AG09309 (cell line): Measurements from ENCODE around the gene RSAD1.

ENCODE experiments used
- DNase-seq: peaks from one replicate; pipeline ENCODE4 v3.0.0-alpha.2; 2010; ENCODE audit warnings: low read depth
- H3K4me3 ChIP-seq: 2 replicates; pipeline ENCODE4 v1.5.1; 2011; ENCODE audit warnings: mild to moderate bottlenecking, low read depth, low read length, moderate library complexity; ENCODE audit not compliant: control insufficient read depth
- TF ChIP-seq, protein P1 (sequence below): IDR thresholded peaks from 2 replicates; pipeline ENCODE4 v1.5.1; 2011; ENCODE audit warnings: mild to moderate bottlenecking, low read depth, low read length, inconsistent platforms; ENCODE audit not compliant: insufficient read depth, control insufficient read depth; ENCODE audit errors: missing control alignments

RSAD1 gene

DNA sequence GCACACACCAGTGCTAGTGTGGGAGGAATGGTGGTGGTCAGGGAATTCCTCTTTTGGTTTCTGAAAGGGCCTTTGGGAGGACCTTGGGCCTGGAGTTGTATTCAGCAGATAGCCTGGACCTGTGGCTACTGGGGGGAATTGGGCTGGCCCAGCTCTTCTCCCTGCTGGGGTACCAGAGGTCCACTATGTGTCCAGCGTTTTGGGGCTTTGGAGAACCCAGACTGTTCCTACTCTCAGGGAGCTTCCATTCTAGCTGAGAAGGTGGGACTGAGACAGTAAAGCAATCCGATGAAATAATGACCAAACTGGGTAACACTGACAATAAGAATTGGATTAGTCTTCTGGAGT, 56.3 kb downstream of the RSAD1 start:
- no peak for DNase-seq
- no peak overlapping the region for H3K4me3 ChIP-seq
- TF ChIP-seq, protein P1, sequence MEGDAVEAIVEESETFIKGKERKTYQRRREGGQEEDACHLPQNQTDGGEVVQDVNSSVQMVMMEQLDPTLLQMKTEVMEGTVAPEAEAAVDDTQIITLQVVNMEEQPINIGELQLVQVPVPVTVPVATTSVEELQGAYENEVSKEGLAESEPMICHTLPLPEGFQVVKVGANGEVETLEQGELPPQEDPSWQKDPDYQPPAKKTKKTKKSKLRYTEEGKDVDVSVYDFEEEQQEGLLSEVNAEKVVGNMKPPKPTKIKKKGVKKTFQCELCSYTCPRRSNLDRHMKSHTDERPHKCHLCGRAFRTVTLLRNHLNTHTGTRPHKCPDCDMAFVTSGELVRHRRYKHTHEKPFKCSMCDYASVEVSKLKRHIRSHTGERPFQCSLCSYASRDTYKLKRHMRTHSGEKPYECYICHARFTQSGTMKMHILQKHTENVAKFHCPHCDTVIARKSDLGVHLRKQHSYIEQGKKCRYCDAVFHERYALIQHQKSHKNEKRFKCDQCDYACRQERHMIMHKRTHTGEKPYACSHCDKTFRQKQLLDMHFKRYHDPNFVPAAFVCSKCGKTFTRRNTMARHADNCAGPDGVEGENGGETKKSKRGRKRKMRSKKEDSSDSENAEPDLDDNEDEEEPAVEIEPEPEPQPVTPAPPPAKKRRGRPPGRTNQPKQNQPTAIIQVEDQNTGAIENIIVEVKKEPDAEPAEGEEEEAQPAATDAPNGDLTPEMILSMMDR, result no peak

DNA sequence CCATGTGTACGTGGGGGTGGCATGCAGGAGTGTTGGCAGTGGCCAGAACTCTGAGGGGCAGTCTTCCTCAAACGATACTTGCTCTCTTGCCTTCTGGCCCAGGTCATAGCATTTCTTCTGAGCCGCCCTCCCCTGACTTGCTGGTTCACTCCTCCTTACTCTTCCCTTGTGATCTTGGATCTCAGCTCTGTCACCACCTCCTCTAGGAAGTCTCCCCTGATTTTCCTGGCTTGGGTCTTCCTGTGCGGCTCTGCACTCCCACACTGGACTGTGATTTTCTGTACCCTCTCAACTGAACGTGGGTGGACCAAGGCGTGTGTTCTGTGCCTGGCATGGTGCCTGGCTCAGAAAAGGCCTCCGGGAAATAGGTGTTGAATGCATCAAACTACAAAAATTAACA, 56.7 kb downstream of the RSAD1 start:
- TF ChIP-seq, protein P1, result no peak
- H3K4me3 ChIP-seq, result no peak overlapping the region
- no peak for DNase-seq
